HCT116 (cell line): ENCODE results near the gene BPIFB3. TPM values are rescaled to one million over a fixed set of nuclear protein-coding genes. Genes with fewer than 3 reads are reported as not detected.

Source experiments
- ATAC-seq: fragments of 200-7000 bp; cut with Tn5 transposase; 2 replicates; pipeline ENCODE4 v1.9.1; 2020; ENCODE audit warnings: mild to moderate bottlenecking, moderate library complexity
- BruUV-seq: library from RNA; stranded (reverse); fragments of 400-500 nt; replicated peaks from 2 replicates; lab custom pipeline; 2021; lab: Mats Ljungman, UMichigan
- CTCF ChIA-PET: fragments of 300-600 bp; sonication (Branson Sonifier 250); formaldehyde crosslinking; loops from one replicate; lab custom pipeline; 2021; ENCODE audit warnings: antibody characterized with exemption; lab: Charles Lee
- POLR2A ChIA-PET: fragments of 300-600, 350-600 bp; sonication (Branson Sonifier 250); formaldehyde crosslinking; loops from one replicate; lab custom pipeline; 2021; ENCODE audit warnings: antibody characterized with exemption; lab: Charles Lee
- RAD21 ChIA-PET, 2 experiments: fragments of 300-600 bp; sonication (Branson Sonifier 250); formaldehyde crosslinking; loops; one replicate each; lab custom pipeline; 2023; ENCODE audit warnings: low total read pairs in 2 of 2; ENCODE audit not compliant: uncharacterized antibody in 2 of 2, unreplicated experiment in 2 of 2, low non-redundant PET in 1 of 2; lab: Charles Lee
- DNase-seq: peaks from one replicate; pipeline ENCODE4 v3.0.0-alpha.2; 2010; ENCODE audit warnings: low read depth, low spot score
- H2AFZ ChIP-seq: fragments of 200-600 bp; shearing (Covaris generic), sonication (generic); 2 replicates; pipeline ENCODE4 v1.6.1; 2017; ENCODE audit warnings: low read depth, mixed run types, mixed read lengths, antibody characterized with exemption, low read length; ENCODE audit not compliant: poor library complexity, severe bottlenecking
- H3K27ac ChIP-seq: 2 replicates; pipeline ENCODE4 v1.5.1; 2012; ENCODE audit warnings: low read depth, low read length
- H3K27me3 ChIP-seq: fragments of 200-600 bp; sonication (generic); 2 replicates; pipeline ENCODE4 v1.6.1; 2016; ENCODE audit warnings: mixed run types, low read length, mixed read lengths; ENCODE audit not compliant: insufficient read depth
- H3K36me3 ChIP-seq, 2 experiments: fragments of 200-500 bp in 1 of 2; fragments of 200-600 bp in 1 of 2; sonication (Bioruptor generic) in 1 of 2; sonication (generic) in 1 of 2; 2 replicates each; pipeline versions ENCODE4 v1.5.1 to v1.6.1; 2014 to 2016; ENCODE audit warnings: low read length in 2 of 2, inconsistent platforms in 1 of 2, mixed read lengths in 1 of 2, mixed run types in 1 of 2; ENCODE audit not compliant: insufficient read depth in 2 of 2, control insufficient read depth in 1 of 2
- H3K4me1 ChIP-seq, 2 experiments: fragments of 200-600 bp in 1 of 2; sonication (generic) in 1 of 2; 2 replicates each; pipeline versions ENCODE4 v1.5.1 to v1.6.1; 2012 to 2017; ENCODE audit warnings: low read length in 2 of 2, inconsistent platforms in 1 of 2, mild to moderate bottlenecking in 1 of 2, mixed read lengths in 1 of 2, mixed run types in 1 of 2, moderate library complexity in 1 of 2; ENCODE audit not compliant: insufficient read depth in 2 of 2, control insufficient read depth in 1 of 2
- H3K4me2 ChIP-seq: fragments of 200-600 bp; sonication (generic); 2 replicates; pipeline ENCODE4 v1.6.1; 2017; ENCODE audit warnings: mixed run types, low read length, mixed read lengths
- H3K4me3 ChIP-seq, 2 experiments: fragments of 200-600 bp in 1 of 2; sonication (generic) in 1 of 2; replicated peaks in 1 of 2; 2 replicates each; pipeline ENCODE4 v1.5.1; 2011 to 2016; ENCODE audit warnings: low read length in 2 of 2, control low read depth in 1 of 2, low read depth in 1 of 2, mild to moderate bottlenecking in 1 of 2, mixed read lengths in 1 of 2, mixed run types in 1 of 2
- H3K79me2 ChIP-seq: fragments of 200-600 bp; sonication (generic); 2 replicates; pipeline ENCODE4 v1.6.1; 2017; ENCODE audit warnings: mild to moderate bottlenecking, mixed run types, low read length, moderate library complexity, mixed read lengths; ENCODE audit not compliant: insufficient read depth
- H3K9ac ChIP-seq: fragments of 200-600 bp; sonication (generic); 2 replicates; pipeline ENCODE4 v1.6.1; 2016; ENCODE audit warnings: low read length, mixed read lengths
- H3K9me2 ChIP-seq: fragments of 200-600 bp; sonication (generic), shearing (Covaris generic); 2 replicates; pipeline ENCODE4 v1.6.1; 2017; ENCODE audit warnings: mixed run types, mild to moderate bottlenecking, moderate library complexity; ENCODE audit not compliant: insufficient read depth
- H3K9me3 ChIP-seq, 2 experiments: fragments of 200-500 bp in 1 of 2; fragments of 200-600 bp in 1 of 2; sonication (Bioruptor generic) in 1 of 2; sonication (generic) in 1 of 2; 2 replicates each; pipeline ENCODE4 v1.6.1; 2014 to 2017; ENCODE audit warnings: low read length in 2 of 2, mixed read lengths in 2 of 2, inconsistent platforms in 1 of 2, low read depth in 1 of 2, mild to moderate bottlenecking in 1 of 2, mixed run types in 1 of 2, moderate library complexity in 1 of 2; ENCODE audit not compliant: control insufficient read depth in 1 of 2, insufficient read depth in 1 of 2
- H4K20me1 ChIP-seq: fragments of 200-600 bp; sonication (generic), shearing (Covaris generic); 2 replicates; pipeline ENCODE4 v1.6.1; 2017; ENCODE audit warnings: mixed run types, mild to moderate bottlenecking, moderate library complexity; ENCODE audit not compliant: insufficient read depth
- ATF3 ChIP-seq: IDR thresholded peaks from 2 replicates; pipeline ENCODE4 v1.6.1; 2012
- CBX3 ChIP-seq: IDR thresholded peaks from 2 replicates; pipeline ENCODE4 v1.6.1; 2012; ENCODE audit warnings: low read depth
- CEBPB ChIP-seq: IDR thresholded peaks from 2 replicates; pipeline ENCODE4 v1.6.1; 2012; ENCODE audit warnings: low read depth
- EGR1 ChIP-seq: IDR thresholded peaks from 2 replicates; pipeline ENCODE4 v1.6.1; 2012; ENCODE audit warnings: low read depth
- ELF1 ChIP-seq: IDR thresholded peaks from 2 replicates; pipeline ENCODE4 v1.6.1; 2012; ENCODE audit warnings: low read depth, borderline replicate concordance
- EZH2phosphoT487 ChIP-seq: fragments of 200-600 bp; IDR thresholded peaks from 2 replicates; pipeline ENCODE4 v1.6.1; 2018; ENCODE audit warnings: antibody characterized with exemption, borderline replicate concordance
- FOSL1 ChIP-seq: IDR thresholded peaks from 2 replicates; pipeline ENCODE4 v1.6.1; 2012; ENCODE audit warnings: low read depth
- JUND ChIP-seq: IDR thresholded peaks from 2 replicates; pipeline ENCODE4 v1.6.1; 2012
- MAX ChIP-seq: IDR thresholded peaks from 2 replicates; pipeline ENCODE4 v1.6.1; 2012
- POLR2A ChIP-seq: IDR thresholded peaks from 2 replicates; pipeline ENCODE4 v1.7.0; 2011; ENCODE audit warnings: borderline replicate concordance; ENCODE audit not compliant: insufficient read depth, insufficient read length; ENCODE audit errors: extremely low read depth
- POLR2AphosphoS5 ChIP-seq: IDR thresholded peaks from 2 replicates; pipeline ENCODE4 v1.6.1; 2011; ENCODE audit warnings: mild to moderate bottlenecking, low read depth, low read length, moderate library complexity
- SIN3A ChIP-seq: IDR thresholded peaks from 2 replicates; pipeline ENCODE4 v1.6.1; 2012; ENCODE audit warnings: low read depth
- SP1 ChIP-seq: IDR thresholded peaks from 2 replicates; pipeline ENCODE4 v1.6.1; 2012; ENCODE audit warnings: low read depth
- SRF ChIP-seq: IDR thresholded peaks from 2 replicates; pipeline ENCODE4 v1.6.1; 2012; ENCODE audit warnings: low read depth
- TCF7L2 ChIP-seq: IDR thresholded peaks from 2 replicates; pipeline ENCODE4 v1.7.0; 2011; ENCODE audit warnings: borderline replicate concordance, inconsistent platforms; ENCODE audit not compliant: insufficient read depth, insufficient read length; ENCODE audit errors: extremely low read depth
- YY1 ChIP-seq: IDR thresholded peaks from 2 replicates; pipeline ENCODE4 v1.6.1; 2011; ENCODE audit warnings: low read length, low read depth, moderate library complexity, mild to moderate bottlenecking; ENCODE audit not compliant: insufficient replicate concordance; ENCODE audit errors: extremely low read depth
- ZFX ChIP-seq: fragments of 450-650 bp; IDR thresholded peaks from 2 replicates; pipeline ENCODE4 v1.6.1; 2017
- intact Hi-C: fragments of 100-400 bp; cut with micrococcal nuclease; formaldehyde crosslinking; loops from 2 replicates; pipeline ENCODE4 v1.10.0; 2022
- total RNA-seq: library from RNA; stranded (reverse); gene quantifications from one replicate; pipeline ENCODE4 v1.2.1, GENCODE V29; 2021; ENCODE audit not compliant: unreplicated experiment
- TF ChIP-seq, protein P1 (sequence below), 3 experiments: fragments of 200-600 bp in 1 of 3; sonication (generic) in 1 of 3; IDR thresholded peaks in 2 of 3; conservative IDR thresholded peaks in 1 of 3; 2 replicates each; pipeline ENCODE4 v1.5.1; 2012 to 2017; ENCODE audit warnings: low read depth in 2 of 3, low read length in 2 of 3, antibody characterized with exemption in 1 of 3, borderline replicate concordance in 1 of 3, control low read depth in 1 of 3, mild to moderate bottlenecking in 1 of 3, mixed read lengths in 1 of 3, mixed run types in 1 of 3, moderate library complexity in 1 of 3; ENCODE audit not compliant: insufficient read depth in 1 of 3

BPIFB3 gene
- total RNA-seq, 1 experiment from 2014 or later = not detected

- ChIA-PET CTCF (no interaction called here), POLR2A (no interaction called here)
Observed at GRCh38 chr20:33017542-33017941, 36.2 kb upstream of the BPIFB3 start.

DNA sequence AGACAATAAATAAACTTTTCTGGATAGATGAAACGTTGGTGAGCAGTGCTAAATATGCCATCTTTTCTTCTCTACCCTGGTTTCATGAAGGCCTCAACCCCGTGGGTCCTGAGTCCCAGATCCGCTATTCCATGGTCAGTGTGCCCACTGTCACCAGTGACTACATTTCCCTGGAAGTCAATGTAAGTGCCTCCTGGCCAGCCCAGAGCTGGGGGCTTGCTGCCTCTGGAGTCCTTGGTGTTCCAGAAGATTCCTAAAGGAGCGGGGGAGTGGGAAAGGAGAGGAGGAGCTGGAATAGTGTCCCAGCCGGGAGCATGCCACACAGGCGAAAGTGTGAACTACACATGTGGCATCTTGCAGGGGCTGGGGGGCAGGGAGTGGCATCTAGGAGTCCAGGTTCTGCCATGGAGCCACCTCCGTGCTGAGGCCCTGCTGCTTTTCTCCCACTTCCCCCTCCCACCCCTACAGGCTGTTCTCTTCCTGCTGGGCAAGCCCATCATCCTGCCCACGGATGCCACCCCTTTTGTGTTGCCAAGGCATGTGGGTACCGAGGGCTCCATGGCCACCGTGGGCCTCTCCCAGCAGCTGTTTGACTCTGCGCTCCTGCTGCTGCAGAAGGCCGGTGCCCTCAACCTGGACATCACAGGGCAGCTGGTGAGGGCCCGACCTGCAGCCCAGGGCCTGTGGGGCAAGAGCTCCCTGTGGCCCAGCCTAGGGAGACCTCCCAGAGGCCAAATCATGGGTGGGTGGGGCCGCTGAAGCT, 35.4 kb upstream of the BPIFB3 start:
- DNase-seq = no peak
- TF ChIP-seq EZH2phosphoT487 = no peak
- TF ChIP-seq EGR1 = no peak
- TF ChIP-seq CBX3 = no peak
- TF ChIP-seq POLR2AphosphoS5 = no peak
- TF ChIP-seq ELF1 = no peak
- TF ChIP-seq JUND = no peak
- no peak for TF ChIP-seq ATF3
- no peak for TF ChIP-seq SP1
- TF ChIP-seq YY1 = no peak
- no peak for TF ChIP-seq FOSL1
- no peak for TF ChIP-seq SRF
- TF ChIP-seq CEBPB = no peak
- TF ChIP-seq MAX = no peak
- no peak for TF ChIP-seq TCF7L2
- TF ChIP-seq ZFX = no peak
- TF ChIP-seq POLR2A = no peak
- TF ChIP-seq, protein P1, sequence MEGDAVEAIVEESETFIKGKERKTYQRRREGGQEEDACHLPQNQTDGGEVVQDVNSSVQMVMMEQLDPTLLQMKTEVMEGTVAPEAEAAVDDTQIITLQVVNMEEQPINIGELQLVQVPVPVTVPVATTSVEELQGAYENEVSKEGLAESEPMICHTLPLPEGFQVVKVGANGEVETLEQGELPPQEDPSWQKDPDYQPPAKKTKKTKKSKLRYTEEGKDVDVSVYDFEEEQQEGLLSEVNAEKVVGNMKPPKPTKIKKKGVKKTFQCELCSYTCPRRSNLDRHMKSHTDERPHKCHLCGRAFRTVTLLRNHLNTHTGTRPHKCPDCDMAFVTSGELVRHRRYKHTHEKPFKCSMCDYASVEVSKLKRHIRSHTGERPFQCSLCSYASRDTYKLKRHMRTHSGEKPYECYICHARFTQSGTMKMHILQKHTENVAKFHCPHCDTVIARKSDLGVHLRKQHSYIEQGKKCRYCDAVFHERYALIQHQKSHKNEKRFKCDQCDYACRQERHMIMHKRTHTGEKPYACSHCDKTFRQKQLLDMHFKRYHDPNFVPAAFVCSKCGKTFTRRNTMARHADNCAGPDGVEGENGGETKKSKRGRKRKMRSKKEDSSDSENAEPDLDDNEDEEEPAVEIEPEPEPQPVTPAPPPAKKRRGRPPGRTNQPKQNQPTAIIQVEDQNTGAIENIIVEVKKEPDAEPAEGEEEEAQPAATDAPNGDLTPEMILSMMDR (IDR thresholded peaks at IDR 0.05 in 2 of 3, conservative IDR thresholded peaks at IDR 0.05 in 1 of 3; ENCODE audit: borderline replicate concordance in 1 of 3, insufficient read depth in 1 of 3, low read depth in 2 of 3, low read length in 2 of 3) = no peak
- TF ChIP-seq SIN3A = no peak

More at GRCh38 chr20:33017542-33017941, 36.2 kb upstream of the BPIFB3 start:
- no peaks in the 10 kb centered on the region for H3K9me3 ChIP-seq
- no peak for TF ChIP-seq CBX3
- intact Hi-C loops = no loop called here
- no peaks in the 10 kb centered on the region for H3K36me3 ChIP-seq
- no peak overlapping the region for H2AFZ ChIP-seq
- no peaks in the 10 kb centered on the region for H4K20me1 ChIP-seq
- DNase-seq (no peak), ATAC-seq (no peak)
- H3K9me2 ChIP-seq = no peaks in the 10 kb centered on the region
- H3K4me3 ChIP-seq = no peak overlapping the region
- no peaks in the 10 kb centered on the region for H3K4me1 ChIP-seq
- RAD21 ChIA-PET = no interaction called here
- no peak overlapping the region for H3K4me2 ChIP-seq
- no peak overlapping the region for H3K27ac ChIP-seq
- H3K27me3 ChIP-seq = peaks cover 6% of the 10 kb centered on the region; the same call in 1 of the 2 replicates
- H3K79me2 ChIP-seq = no peaks in the 10 kb centered on the region
- H3K9ac ChIP-seq = no peak overlapping the region
- BruUV-seq = no TSS peak

More for the DNA sequence above, 35.4 kb upstream of the BPIFB3 start:
- Histone ChIP-seq H3K9me2 (no peaks in the 10 kb centered on the region), H2AFZ (no peak overlapping the region), H3K4me1 (no peaks in the 10 kb centered on the region), H3K27ac (no peak overlapping the region), H3K4me2 (no peak overlapping the region), H3K79me2 (no peaks in the 10 kb centered on the region), H3K9me3 (no peaks in the 10 kb centered on the region), H3K9ac (no peak overlapping the region), H3K4me3 (no peak overlapping the region), H3K36me3 (no peaks in the 10 kb centered on the region), H3K27me3 (peaks cover 6% of the 10 kb centered on the region; the same call in 1 of the 2 replicates), H4K20me1 (no peaks in the 10 kb centered on the region)
- POLR2A ChIA-PET = no interaction called here
- CTCF ChIA-PET = no interaction called here
- no TSS peak for BruUV-seq
- RAD21 ChIA-PET = no interaction called here
- intact Hi-C loops = no loop called here
- ATAC-seq = 0 out of 2 replicates have a peak, but pooled peaks have one; percentile 43
